Panc1 (cell line): ENCODE data around the gene KRI1.
"Not testable (repeated sequence)": the region's sequence is repeated elsewhere in the genome, so short reads cannot be mapped to it uniquely, and the experiment has no call there.

Source experiments
- POLR2AphosphoS5 ChIP-seq: IDR thresholded peaks from 2 replicates; pipeline ENCODE4 v1.6.1; 2012; ENCODE audit warnings: mild to moderate bottlenecking, low read depth, low read length, moderate library complexity
- SIN3A ChIP-seq: IDR thresholded peaks from 2 replicates; pipeline ENCODE4 v1.6.1; 2012; ENCODE audit warnings: low read depth, mild to moderate bottlenecking, low read length, moderate library complexity, borderline replicate concordance; ENCODE audit not compliant: insufficient read depth
- TF ChIP-seq, protein P1 (sequence below): fragments of 450-650 bp; IDR thresholded peaks from 2 replicates; pipeline ENCODE4 v1.5.1; 2017; ENCODE audit warnings: mild to moderate bottlenecking
- TF ChIP-seq, protein P2 (sequence below), 2 experiments: IDR thresholded peaks; 2 replicates each; pipeline ENCODE4 v1.6.1; 2011 to 2012; ENCODE audit warnings: low read depth in 2 of 2, control low read depth in 1 of 2, low read length in 1 of 2, mild to moderate bottlenecking in 1 of 2, moderate library complexity in 1 of 2; ENCODE audit not compliant: insufficient read depth in 1 of 2

DNA sequence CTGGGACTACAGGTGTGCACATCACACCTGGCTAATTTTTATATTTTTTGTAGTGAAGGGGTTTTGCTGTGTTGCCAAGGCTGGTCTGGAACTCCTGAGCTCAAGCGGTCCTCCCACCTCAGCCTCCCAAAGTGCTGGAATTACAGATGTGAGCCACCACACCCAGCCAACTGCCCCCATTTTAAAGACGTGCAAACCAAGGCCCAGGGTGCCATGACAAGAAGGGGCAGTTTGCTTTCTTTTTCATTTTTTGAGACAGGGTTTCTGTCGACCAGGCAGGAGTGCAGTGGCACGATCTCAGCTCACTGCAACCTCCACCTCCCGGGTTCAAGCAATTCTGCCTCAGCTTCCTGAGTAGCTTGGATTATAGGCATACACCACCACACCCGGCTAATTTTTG is 8.0 kb upstream of the KRI1 start:
- TF ChIP-seq, protein P1, sequence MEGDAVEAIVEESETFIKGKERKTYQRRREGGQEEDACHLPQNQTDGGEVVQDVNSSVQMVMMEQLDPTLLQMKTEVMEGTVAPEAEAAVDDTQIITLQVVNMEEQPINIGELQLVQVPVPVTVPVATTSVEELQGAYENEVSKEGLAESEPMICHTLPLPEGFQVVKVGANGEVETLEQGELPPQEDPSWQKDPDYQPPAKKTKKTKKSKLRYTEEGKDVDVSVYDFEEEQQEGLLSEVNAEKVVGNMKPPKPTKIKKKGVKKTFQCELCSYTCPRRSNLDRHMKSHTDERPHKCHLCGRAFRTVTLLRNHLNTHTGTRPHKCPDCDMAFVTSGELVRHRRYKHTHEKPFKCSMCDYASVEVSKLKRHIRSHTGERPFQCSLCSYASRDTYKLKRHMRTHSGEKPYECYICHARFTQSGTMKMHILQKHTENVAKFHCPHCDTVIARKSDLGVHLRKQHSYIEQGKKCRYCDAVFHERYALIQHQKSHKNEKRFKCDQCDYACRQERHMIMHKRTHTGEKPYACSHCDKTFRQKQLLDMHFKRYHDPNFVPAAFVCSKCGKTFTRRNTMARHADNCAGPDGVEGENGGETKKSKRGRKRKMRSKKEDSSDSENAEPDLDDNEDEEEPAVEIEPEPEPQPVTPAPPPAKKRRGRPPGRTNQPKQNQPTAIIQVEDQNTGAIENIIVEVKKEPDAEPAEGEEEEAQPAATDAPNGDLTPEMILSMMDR = not testable (repeated sequence)
- TF ChIP-seq SIN3A, POLR2AphosphoS5: not testable (repeated sequence)
- TF ChIP-seq, protein P2, sequence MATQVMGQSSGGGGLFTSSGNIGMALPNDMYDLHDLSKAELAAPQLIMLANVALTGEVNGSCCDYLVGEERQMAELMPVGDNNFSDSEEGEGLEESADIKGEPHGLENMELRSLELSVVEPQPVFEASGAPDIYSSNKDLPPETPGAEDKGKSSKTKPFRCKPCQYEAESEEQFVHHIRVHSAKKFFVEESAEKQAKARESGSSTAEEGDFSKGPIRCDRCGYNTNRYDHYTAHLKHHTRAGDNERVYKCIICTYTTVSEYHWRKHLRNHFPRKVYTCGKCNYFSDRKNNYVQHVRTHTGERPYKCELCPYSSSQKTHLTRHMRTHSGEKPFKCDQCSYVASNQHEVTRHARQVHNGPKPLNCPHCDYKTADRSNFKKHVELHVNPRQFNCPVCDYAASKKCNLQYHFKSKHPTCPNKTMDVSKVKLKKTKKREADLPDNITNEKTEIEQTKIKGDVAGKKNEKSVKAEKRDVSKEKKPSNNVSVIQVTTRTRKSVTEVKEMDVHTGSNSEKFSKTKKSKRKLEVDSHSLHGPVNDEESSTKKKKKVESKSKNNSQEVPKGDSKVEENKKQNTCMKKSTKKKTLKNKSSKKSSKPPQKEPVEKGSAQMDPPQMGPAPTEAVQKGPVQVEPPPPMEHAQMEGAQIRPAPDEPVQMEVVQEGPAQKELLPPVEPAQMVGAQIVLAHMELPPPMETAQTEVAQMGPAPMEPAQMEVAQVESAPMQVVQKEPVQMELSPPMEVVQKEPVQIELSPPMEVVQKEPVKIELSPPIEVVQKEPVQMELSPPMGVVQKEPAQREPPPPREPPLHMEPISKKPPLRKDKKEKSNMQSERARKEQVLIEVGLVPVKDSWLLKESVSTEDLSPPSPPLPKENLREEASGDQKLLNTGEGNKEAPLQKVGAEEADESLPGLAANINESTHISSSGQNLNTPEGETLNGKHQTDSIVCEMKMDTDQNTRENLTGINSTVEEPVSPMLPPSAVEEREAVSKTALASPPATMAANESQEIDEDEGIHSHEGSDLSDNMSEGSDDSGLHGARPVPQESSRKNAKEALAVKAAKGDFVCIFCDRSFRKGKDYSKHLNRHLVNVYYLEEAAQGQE (IDR thresholded peaks at IDR 0.05; ENCODE audit: insufficient read depth in 1 of 2, low read depth in 2 of 2, low read length in 1 of 2) = not testable (repeated sequence)
